NCI-H1417 (cell line): ENCODE data around the gene ABL1.
A peak's percentile ranks its signal among the peaks of the same experiment; 100 is the strongest.
"Not testable (repeated sequence)": the region's sequence is repeated elsewhere in the genome, so short reads cannot be mapped to it uniquely, and the experiment has no call there.

ENCODE experiments used
- DNase-seq, 3 experiments: peaks; one replicate each; lab custom pipeline; 2025; lab: John Stamatoyannopoulos, UW

The ABL1 gene

GRCh38 chr9:130834371-130835336, at the start of gene ABL1:
ABL1 (plus strand) TSS chr9:130835254; CDS start chr9:130835447, 193 bp downstream.
- peak; percentile 59 to 96 (median 96) for DNase-seq

- DNase-seq, result no peak
Observed at GRCh38 chr9:130785940-130786508, 49.0 kb upstream of the ABL1 start.

GRCh38 chr9:130786526-130786925, 48.5 kb upstream of the ABL1 start:
- DNase-seq, result no peak

GRCh38 chr9:130789747-130790672, 45.0 kb upstream of the ABL1 start:
- DNase-seq, result no peak

GRCh38 chr9:130791303-130791894, 43.7 kb upstream of the ABL1 start:
- DNase-seq, result no peak

- DNase-seq, result peak in 1 of 3 experiments; percentile 12
Observed at GRCh38 chr9:130793589-130793988, 41.5 kb upstream of the ABL1 start.

GRCh38 chr9:130794021-130794420, 41.0 kb upstream of the ABL1 start:
- not testable (repeated sequence) for DNase-seq

- not testable (repeated sequence) for DNase-seq
Observed at GRCh38 chr9:130794423-130794822, 40.6 kb upstream of the ABL1 start.

GRCh38 chr9:130794923-130795495, 40.0 kb upstream of the ABL1 start:
- no peak for DNase-seq

GRCh38 chr9:130803116-130803515, 31.9 kb upstream of the ABL1 start:
- not testable (repeated sequence) for DNase-seq

- DNase-seq, result no peak
Observed at GRCh38 chr9:130805510-130806326, 29.3 kb upstream of the ABL1 start.

- DNase-seq, result no peak
Observed at GRCh38 chr9:130806327-130806716, 28.7 kb upstream of the ABL1 start.

- DNase-seq, result no peak
Observed at GRCh38 chr9:130810609-130811136, 24.4 kb upstream of the ABL1 start.

GRCh38 chr9:130815242-130815808, 19.7 kb upstream of the ABL1 start:
- DNase-seq, result no peak

GRCh38 chr9:130817914-130818313, 17.1 kb upstream of the ABL1 start:
- no peak for DNase-seq

- DNase-seq, result no peak
Observed at GRCh38 chr9:130820135-130820738, 14.8 kb upstream of the ABL1 start.

GRCh38 chr9:130823435-130823834, 11.6 kb upstream of the ABL1 start:
- DNase-seq, result no peak

- DNase-seq, result no peak
Observed at GRCh38 chr9:130824079-130824478, 11.0 kb upstream of the ABL1 start.

- peak; percentile 14 to 66 (median 22) for DNase-seq
Observed at GRCh38 chr9:130824643-130825350, 10.3 kb upstream of the ABL1 start.
